Measurements from ENCODE around the gene DNAH8.

The DNAH8 gene

GRCh38 chr6:39073471-39074355 is 358.6 kb downstream of the DNAH8 start:
- DNase-seq (ENCODE audit: low spot score): no peak

GRCh38 chr6:39074486-39074885 is 359.4 kb downstream of the DNAH8 start:
- DNase-seq (ENCODE audit: low spot score): no peak

- DNase-seq (ENCODE audit: low spot score): no peak
Measured at GRCh38 chr6:39075010-39075686, 360.0 kb downstream of the DNAH8 start.

- DNase-seq (ENCODE audit: low spot score): no peak
Measured at GRCh38 chr6:39075807-39076622, 360.9 kb downstream of the DNAH8 start.

GRCh38 chr6:39076623-39077535 is 361.8 kb downstream of the DNAH8 start:
- DNase-seq (ENCODE audit: low spot score): no peak

GRCh38 chr6:39077882-39078594 is 362.9 kb downstream of the DNAH8 start:
- DNase-seq (ENCODE audit: low spot score): no peak

- DNase-seq (ENCODE audit: low spot score): no peak
Measured at GRCh38 chr6:39078695-39079094, 363.6 kb downstream of the DNAH8 start.

- no peak for DNase-seq (ENCODE audit: low spot score)
Measured at GRCh38 chr6:39079197-39080125, 364.4 kb downstream of the DNAH8 start.

All from CD4-positive, alpha-beta T cell treated with Interleukin-2 at 100 ng/mL for 4 hours (primary cell).